HCT116 (cell line): Measurements from ENCODE around the gene GRID2. TPM values are rescaled to one million over a fixed set of nuclear protein-coding genes. Genes with fewer than 3 reads are reported as not detected.

Source experiments
- ATAC-seq: fragments of 200-7000 bp; cut with Tn5 transposase; 2 replicates; pipeline ENCODE4 v1.9.1; 2020; ENCODE audit warnings: mild to moderate bottlenecking, moderate library complexity
- BruUV-seq: library from RNA; stranded (reverse); fragments of 400-500 nt; replicated peaks from 2 replicates; lab custom pipeline; 2021; lab: Mats Ljungman, UMichigan
- CTCF ChIA-PET: fragments of 300-600 bp; sonication (Branson Sonifier 250); formaldehyde crosslinking; loops from one replicate; lab custom pipeline; 2021; ENCODE audit warnings: antibody characterized with exemption; lab: Charles Lee
- POLR2A ChIA-PET: fragments of 300-600, 350-600 bp; sonication (Branson Sonifier 250); formaldehyde crosslinking; loops from one replicate; lab custom pipeline; 2021; ENCODE audit warnings: antibody characterized with exemption; lab: Charles Lee
- RAD21 ChIA-PET, 2 experiments: fragments of 300-600 bp; sonication (Branson Sonifier 250); formaldehyde crosslinking; loops; one replicate each; lab custom pipeline; 2023; ENCODE audit warnings: low total read pairs in 2 of 2; ENCODE audit not compliant: uncharacterized antibody in 2 of 2, unreplicated experiment in 2 of 2, low non-redundant PET in 1 of 2; lab: Charles Lee
- DNase-seq: peaks from one replicate; pipeline ENCODE4 v3.0.0-alpha.2; 2010; ENCODE audit warnings: low read depth, low spot score
- H2AFZ ChIP-seq: fragments of 200-600 bp; shearing (Covaris generic), sonication (generic); 2 replicates; pipeline ENCODE4 v1.6.1; 2017; ENCODE audit warnings: low read depth, mixed run types, mixed read lengths, antibody characterized with exemption, low read length; ENCODE audit not compliant: poor library complexity, severe bottlenecking
- H3K27ac ChIP-seq: 2 replicates; pipeline ENCODE4 v1.5.1; 2012; ENCODE audit warnings: low read depth, low read length
- H3K27me3 ChIP-seq: fragments of 200-600 bp; sonication (generic); 2 replicates; pipeline ENCODE4 v1.6.1; 2016; ENCODE audit warnings: mixed run types, low read length, mixed read lengths; ENCODE audit not compliant: insufficient read depth
- H3K36me3 ChIP-seq, 2 experiments: fragments of 200-500 bp in 1 of 2; fragments of 200-600 bp in 1 of 2; sonication (Bioruptor generic) in 1 of 2; sonication (generic) in 1 of 2; 2 replicates each; pipeline versions ENCODE4 v1.5.1 to v1.6.1; 2014 to 2016; ENCODE audit warnings: low read length in 2 of 2, inconsistent platforms in 1 of 2, mixed read lengths in 1 of 2, mixed run types in 1 of 2; ENCODE audit not compliant: insufficient read depth in 2 of 2, control insufficient read depth in 1 of 2
- H3K4me1 ChIP-seq, 2 experiments: fragments of 200-600 bp in 1 of 2; sonication (generic) in 1 of 2; 2 replicates each; pipeline versions ENCODE4 v1.5.1 to v1.6.1; 2012 to 2017; ENCODE audit warnings: low read length in 2 of 2, inconsistent platforms in 1 of 2, mild to moderate bottlenecking in 1 of 2, mixed read lengths in 1 of 2, mixed run types in 1 of 2, moderate library complexity in 1 of 2; ENCODE audit not compliant: insufficient read depth in 2 of 2, control insufficient read depth in 1 of 2
- H3K4me2 ChIP-seq: fragments of 200-600 bp; sonication (generic); 2 replicates; pipeline ENCODE4 v1.6.1; 2017; ENCODE audit warnings: mixed run types, low read length, mixed read lengths
- H3K4me3 ChIP-seq, 2 experiments: fragments of 200-600 bp in 1 of 2; sonication (generic) in 1 of 2; replicated peaks in 1 of 2; 2 replicates each; pipeline ENCODE4 v1.5.1; 2011 to 2016; ENCODE audit warnings: low read length in 2 of 2, control low read depth in 1 of 2, low read depth in 1 of 2, mild to moderate bottlenecking in 1 of 2, mixed read lengths in 1 of 2, mixed run types in 1 of 2
- H3K79me2 ChIP-seq: fragments of 200-600 bp; sonication (generic); 2 replicates; pipeline ENCODE4 v1.6.1; 2017; ENCODE audit warnings: mild to moderate bottlenecking, mixed run types, low read length, moderate library complexity, mixed read lengths; ENCODE audit not compliant: insufficient read depth
- H3K9ac ChIP-seq: fragments of 200-600 bp; sonication (generic); 2 replicates; pipeline ENCODE4 v1.6.1; 2016; ENCODE audit warnings: low read length, mixed read lengths
- H3K9me2 ChIP-seq: fragments of 200-600 bp; sonication (generic), shearing (Covaris generic); 2 replicates; pipeline ENCODE4 v1.6.1; 2017; ENCODE audit warnings: mixed run types, mild to moderate bottlenecking, moderate library complexity; ENCODE audit not compliant: insufficient read depth
- H3K9me3 ChIP-seq, 2 experiments: fragments of 200-500 bp in 1 of 2; fragments of 200-600 bp in 1 of 2; sonication (Bioruptor generic) in 1 of 2; sonication (generic) in 1 of 2; 2 replicates each; pipeline ENCODE4 v1.6.1; 2014 to 2017; ENCODE audit warnings: low read length in 2 of 2, mixed read lengths in 2 of 2, inconsistent platforms in 1 of 2, low read depth in 1 of 2, mild to moderate bottlenecking in 1 of 2, mixed run types in 1 of 2, moderate library complexity in 1 of 2; ENCODE audit not compliant: control insufficient read depth in 1 of 2, insufficient read depth in 1 of 2
- H4K20me1 ChIP-seq: fragments of 200-600 bp; sonication (generic), shearing (Covaris generic); 2 replicates; pipeline ENCODE4 v1.6.1; 2017; ENCODE audit warnings: mixed run types, mild to moderate bottlenecking, moderate library complexity; ENCODE audit not compliant: insufficient read depth
- CBX3 ChIP-seq: IDR thresholded peaks from 2 replicates; pipeline ENCODE4 v1.6.1; 2012; ENCODE audit warnings: low read depth
- ELF1 ChIP-seq: IDR thresholded peaks from 2 replicates; pipeline ENCODE4 v1.6.1; 2012; ENCODE audit warnings: low read depth, borderline replicate concordance
- EZH2 ChIP-seq: fragments of 200-600 bp; sonication (generic); IDR thresholded peaks from 2 replicates; pipeline ENCODE4 v1.6.1; 2017; ENCODE audit warnings: antibody characterized with exemption, mixed run types
- EZH2phosphoT487 ChIP-seq: fragments of 200-600 bp; IDR thresholded peaks from 2 replicates; pipeline ENCODE4 v1.6.1; 2018; ENCODE audit warnings: antibody characterized with exemption, borderline replicate concordance
- JUND ChIP-seq: IDR thresholded peaks from 2 replicates; pipeline ENCODE4 v1.6.1; 2012
- POLR2A ChIP-seq: IDR thresholded peaks from 2 replicates; pipeline ENCODE4 v1.7.0; 2011; ENCODE audit warnings: borderline replicate concordance; ENCODE audit not compliant: insufficient read depth, insufficient read length; ENCODE audit errors: extremely low read depth
- POLR2AphosphoS5 ChIP-seq: IDR thresholded peaks from 2 replicates; pipeline ENCODE4 v1.6.1; 2011; ENCODE audit warnings: mild to moderate bottlenecking, low read depth, low read length, moderate library complexity
- RAD21 ChIP-seq: IDR thresholded peaks from 2 replicates; pipeline ENCODE4 v1.6.1; 2012; ENCODE audit warnings: low read depth, mild to moderate bottlenecking
- SIN3A ChIP-seq: IDR thresholded peaks from 2 replicates; pipeline ENCODE4 v1.6.1; 2012; ENCODE audit warnings: low read depth
- SP1 ChIP-seq: IDR thresholded peaks from 2 replicates; pipeline ENCODE4 v1.6.1; 2012; ENCODE audit warnings: low read depth
- SRF ChIP-seq: IDR thresholded peaks from 2 replicates; pipeline ENCODE4 v1.6.1; 2012; ENCODE audit warnings: low read depth
- TCF7L2 ChIP-seq: IDR thresholded peaks from 2 replicates; pipeline ENCODE4 v1.7.0; 2011; ENCODE audit warnings: borderline replicate concordance, inconsistent platforms; ENCODE audit not compliant: insufficient read depth, insufficient read length; ENCODE audit errors: extremely low read depth
- YY1 ChIP-seq: IDR thresholded peaks from 2 replicates; pipeline ENCODE4 v1.6.1; 2011; ENCODE audit warnings: low read length, low read depth, moderate library complexity, mild to moderate bottlenecking; ENCODE audit not compliant: insufficient replicate concordance; ENCODE audit errors: extremely low read depth
- ZFX ChIP-seq: fragments of 450-650 bp; IDR thresholded peaks from 2 replicates; pipeline ENCODE4 v1.6.1; 2017
- ZNF274 ChIP-seq: fragments of 200-500 bp; sonication (Bioruptor generic); IDR thresholded peaks from 2 replicates; pipeline ENCODE4 v1.6.1; 2014; ENCODE audit warnings: mild to moderate bottlenecking, low read depth, low read length, inconsistent platforms
- intact Hi-C: fragments of 100-400 bp; cut with micrococcal nuclease; formaldehyde crosslinking; loops from 2 replicates; pipeline ENCODE4 v1.10.0; 2022
- total RNA-seq: library from RNA; stranded (reverse); gene quantifications from one replicate; pipeline ENCODE4 v1.2.1, GENCODE V29; 2021; ENCODE audit not compliant: unreplicated experiment
- TF ChIP-seq, protein P1 (sequence below), 3 experiments: fragments of 200-600 bp in 1 of 3; sonication (generic) in 1 of 3; IDR thresholded peaks in 2 of 3; conservative IDR thresholded peaks in 1 of 3; 2 replicates each; pipeline ENCODE4 v1.5.1; 2012 to 2017; ENCODE audit warnings: low read depth in 2 of 3, low read length in 2 of 3, antibody characterized with exemption in 1 of 3, borderline replicate concordance in 1 of 3, control low read depth in 1 of 3, mild to moderate bottlenecking in 1 of 3, mixed read lengths in 1 of 3, mixed run types in 1 of 3, moderate library complexity in 1 of 3; ENCODE audit not compliant: insufficient read depth in 1 of 3
- TF ChIP-seq, protein P2 (sequence below): IDR thresholded peaks from 2 replicates; pipeline ENCODE4 v1.6.1; 2012
- TF ChIP-seq, protein P3 (sequence below): IDR thresholded peaks from 2 replicates; pipeline ENCODE4 v1.6.1; 2012

The GRID2 gene
- total RNA-seq, 1 experiment from 2014 or later, result not detected

DNA sequence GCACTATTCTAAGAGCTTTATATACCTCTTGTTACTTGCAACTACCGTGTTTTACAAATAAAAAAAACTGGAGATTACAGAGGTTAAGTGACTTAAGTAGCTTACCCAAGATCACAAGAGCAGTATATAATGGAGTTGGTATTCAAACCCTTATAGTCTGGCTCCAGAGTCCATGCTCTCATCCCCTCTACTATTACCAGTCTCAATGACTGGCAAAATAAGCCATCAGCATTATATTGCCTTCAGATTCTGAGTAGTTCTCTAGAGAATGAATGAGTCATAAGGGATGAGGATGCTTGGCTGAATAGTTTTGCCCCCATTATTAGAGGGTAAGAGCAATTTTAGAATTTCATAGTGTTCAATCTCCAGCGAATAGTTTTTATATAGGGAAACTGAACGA, 1354.7 kb downstream of the GRID2 start:
- Histone ChIP-seq H3K9me2 (no peaks in the 10 kb centered on the region), H3K9me3 (no peaks in the 10 kb centered on the region), H3K4me2 (no peak overlapping the region), H4K20me1 (no peaks in the 10 kb centered on the region), H3K27ac (no peak overlapping the region)
- no peak for DNase-seq
- ChIA-PET POLR2A (no interaction called here), CTCF (no interaction called here)
- TF ChIP-seq, protein P1, sequence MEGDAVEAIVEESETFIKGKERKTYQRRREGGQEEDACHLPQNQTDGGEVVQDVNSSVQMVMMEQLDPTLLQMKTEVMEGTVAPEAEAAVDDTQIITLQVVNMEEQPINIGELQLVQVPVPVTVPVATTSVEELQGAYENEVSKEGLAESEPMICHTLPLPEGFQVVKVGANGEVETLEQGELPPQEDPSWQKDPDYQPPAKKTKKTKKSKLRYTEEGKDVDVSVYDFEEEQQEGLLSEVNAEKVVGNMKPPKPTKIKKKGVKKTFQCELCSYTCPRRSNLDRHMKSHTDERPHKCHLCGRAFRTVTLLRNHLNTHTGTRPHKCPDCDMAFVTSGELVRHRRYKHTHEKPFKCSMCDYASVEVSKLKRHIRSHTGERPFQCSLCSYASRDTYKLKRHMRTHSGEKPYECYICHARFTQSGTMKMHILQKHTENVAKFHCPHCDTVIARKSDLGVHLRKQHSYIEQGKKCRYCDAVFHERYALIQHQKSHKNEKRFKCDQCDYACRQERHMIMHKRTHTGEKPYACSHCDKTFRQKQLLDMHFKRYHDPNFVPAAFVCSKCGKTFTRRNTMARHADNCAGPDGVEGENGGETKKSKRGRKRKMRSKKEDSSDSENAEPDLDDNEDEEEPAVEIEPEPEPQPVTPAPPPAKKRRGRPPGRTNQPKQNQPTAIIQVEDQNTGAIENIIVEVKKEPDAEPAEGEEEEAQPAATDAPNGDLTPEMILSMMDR (IDR thresholded peaks at IDR 0.05 in 2 of 3, conservative IDR thresholded peaks at IDR 0.05 in 1 of 3; ENCODE audit: borderline replicate concordance in 1 of 3, insufficient read depth in 1 of 3, low read depth in 2 of 3, low read length in 2 of 3), result no peak
- TF ChIP-seq EZH2, result no peak
- TF ChIP-seq, protein P2, sequence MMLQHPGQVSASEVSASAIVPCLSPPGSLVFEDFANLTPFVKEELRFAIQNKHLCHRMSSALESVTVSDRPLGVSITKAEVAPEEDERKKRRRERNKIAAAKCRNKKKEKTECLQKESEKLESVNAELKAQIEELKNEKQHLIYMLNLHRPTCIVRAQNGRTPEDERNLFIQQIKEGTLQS, result no peak
- TF ChIP-seq, all 23 proteins: peak for 0
- Histone ChIP-seq H3K36me3 (no peaks in the 10 kb centered on the region), H3K79me2 (no peaks in the 10 kb centered on the region), H3K27me3 (no peaks in the 10 kb centered on the region), H3K4me1 (no peaks in the 10 kb centered on the region), H2AFZ (no peak overlapping the region), H3K4me3 (no peak overlapping the region), H3K9ac (no peak overlapping the region)
- RAD21 ChIA-PET, result no interaction called here
- ATAC-seq, result no peak
- no TSS peak for BruUV-seq
- intact Hi-C loops, result no loop called here

DNA sequence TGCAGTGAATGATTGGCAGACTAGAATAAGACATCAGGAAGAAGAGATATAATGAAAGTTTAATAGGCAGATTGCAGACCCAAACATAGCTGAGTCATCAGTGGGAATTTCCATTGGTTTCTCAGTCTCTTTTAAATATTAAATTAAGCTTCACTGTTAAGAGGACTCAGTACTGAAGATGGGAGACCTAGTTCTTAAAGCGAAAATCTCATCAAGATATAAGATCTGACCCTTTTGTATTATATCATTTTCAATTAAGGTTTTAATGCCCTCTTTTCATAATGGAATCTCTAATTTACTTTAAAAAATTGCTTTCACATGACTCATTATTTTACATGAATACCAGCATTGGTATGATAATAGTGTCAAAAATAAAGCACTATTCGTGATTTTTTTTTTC, 1355.9 kb downstream of the GRID2 start:
- H3K9me3 ChIP-seq, result no peaks in the 10 kb centered on the region
- H3K9me2 ChIP-seq, result no peaks in the 10 kb centered on the region
- ATAC-seq (no peak), DNase-seq (no peak)
- no peak overlapping the region for H2AFZ ChIP-seq
- ChIA-PET CTCF (no interaction called here), POLR2A (no interaction called here), RAD21 (no interaction called here)
- no peak overlapping the region for H3K9ac ChIP-seq
- no TSS peak for BruUV-seq
- no peak overlapping the region for H3K27ac ChIP-seq
- no peaks in the 10 kb centered on the region for H3K79me2 ChIP-seq
- no peaks in the 10 kb centered on the region for H3K36me3 ChIP-seq
- H4K20me1 ChIP-seq, result no peaks in the 10 kb centered on the region
- no peaks in the 10 kb centered on the region for H3K4me1 ChIP-seq
- H3K4me3 ChIP-seq, result no peak overlapping the region
- intact Hi-C loops, result no loop called here
- H3K4me2 ChIP-seq, result no peak overlapping the region
- H3K27me3 ChIP-seq, result no peaks in the 10 kb centered on the region
- no peak for TF ChIP-seq SIN3A
- TF ChIP-seq JUND, result no peak
- TF ChIP-seq EZH2, result no peak
- TF ChIP-seq POLR2AphosphoS5, result no peak
- TF ChIP-seq SP1, result no peak
- no peak for TF ChIP-seq RAD21
- TF ChIP-seq ELF1, result no peak
- no peak for TF ChIP-seq CBX3
- TF ChIP-seq TCF7L2, result no peak
- TF ChIP-seq, protein P1 (IDR thresholded peaks at IDR 0.05 in 2 of 3, conservative IDR thresholded peaks at IDR 0.05 in 1 of 3; ENCODE audit: borderline replicate concordance in 1 of 3, insufficient read depth in 1 of 3, low read depth in 2 of 3, low read length in 2 of 3), result no peak
- no peak for TF ChIP-seq ZFX
- no peak for TF ChIP-seq SRF
- no peak for TF ChIP-seq POLR2A
- TF ChIP-seq, protein P3, sequence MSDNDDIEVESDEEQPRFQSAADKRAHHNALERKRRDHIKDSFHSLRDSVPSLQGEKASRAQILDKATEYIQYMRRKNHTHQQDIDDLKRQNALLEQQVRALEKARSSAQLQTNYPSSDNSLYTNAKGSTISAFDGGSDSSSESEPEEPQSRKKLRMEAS, result no peak
- no peak for TF ChIP-seq YY1
- no peak for TF ChIP-seq ZNF274
- TF ChIP-seq EZH2phosphoT487, result no peak
